Keratinocyte (primary cell): Measurements from ENCODE around the gene MACROH2A1.

Experiments used
- EZH2 ChIP-seq: IDR thresholded peaks from one replicate; pipeline ENCODE4 v1.6.1; 2012; ENCODE audit warnings: inconsistent platforms, mild to moderate bottlenecking, low read length, moderate library complexity
- TF ChIP-seq, protein P1 (sequence below), 3 experiments: IDR thresholded peaks in 1 of 3; conservative IDR thresholded peaks in 1 of 3; optimal IDR thresholded peaks in 1 of 3; 2 replicates in 2 of 3; 3 replicates in 1 of 3; pipeline versions ENCODE3 to v1.5.1; 2011; ENCODE audit warnings: low read length in 3 of 3, mild to moderate bottlenecking in 3 of 3, moderate library complexity in 2 of 3, control low read depth in 1 of 3, inconsistent platforms in 1 of 3; ENCODE audit not compliant: insufficient read depth in 2 of 3; ENCODE audit errors: extremely low read depth in 1 of 3

GRCh38 chr5:135373736-135374515, 25.1 kb downstream of the MACROH2A1 start:
- TF ChIP-seq, protein P1, sequence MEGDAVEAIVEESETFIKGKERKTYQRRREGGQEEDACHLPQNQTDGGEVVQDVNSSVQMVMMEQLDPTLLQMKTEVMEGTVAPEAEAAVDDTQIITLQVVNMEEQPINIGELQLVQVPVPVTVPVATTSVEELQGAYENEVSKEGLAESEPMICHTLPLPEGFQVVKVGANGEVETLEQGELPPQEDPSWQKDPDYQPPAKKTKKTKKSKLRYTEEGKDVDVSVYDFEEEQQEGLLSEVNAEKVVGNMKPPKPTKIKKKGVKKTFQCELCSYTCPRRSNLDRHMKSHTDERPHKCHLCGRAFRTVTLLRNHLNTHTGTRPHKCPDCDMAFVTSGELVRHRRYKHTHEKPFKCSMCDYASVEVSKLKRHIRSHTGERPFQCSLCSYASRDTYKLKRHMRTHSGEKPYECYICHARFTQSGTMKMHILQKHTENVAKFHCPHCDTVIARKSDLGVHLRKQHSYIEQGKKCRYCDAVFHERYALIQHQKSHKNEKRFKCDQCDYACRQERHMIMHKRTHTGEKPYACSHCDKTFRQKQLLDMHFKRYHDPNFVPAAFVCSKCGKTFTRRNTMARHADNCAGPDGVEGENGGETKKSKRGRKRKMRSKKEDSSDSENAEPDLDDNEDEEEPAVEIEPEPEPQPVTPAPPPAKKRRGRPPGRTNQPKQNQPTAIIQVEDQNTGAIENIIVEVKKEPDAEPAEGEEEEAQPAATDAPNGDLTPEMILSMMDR (optimal IDR thresholded peaks at IDR 0.05 in 1 of 3, IDR thresholded peaks at IDR 0.05 in 1 of 3, conservative IDR thresholded peaks at IDR 0.05 in 1 of 3; ENCODE audit: extremely low read depth in 1 of 3, insufficient read depth in 2 of 3, low read length in 3 of 3), result no peak
- TF ChIP-seq EZH2, result no peak
